Ascending aorta (tissue), 2 donors: Measurements from ENCODE around the gene CD320. TPM values are rescaled to one million over a fixed set of nuclear protein-coding genes. Genes with fewer than 3 reads are reported as not detected.
"Not testable (repeated sequence)": the region's sequence is repeated elsewhere in the genome, so short reads cannot be mapped to it uniquely, and the experiment has no call there.

Source experiments
- DNase-seq, 2 donors: peaks; one replicate each; pipeline ENCODE4 v3.0.0-alpha.2; 2019; ENCODE audit warnings: low spot score in 2 of 2
- H3K27ac ChIP-seq, 2 donors: fragments of 200-600 bp; sonication (generic); one replicate each; pipeline ENCODE4 v1.5.1; 2016 to 2017; ENCODE audit warnings: mild to moderate bottlenecking in 1 of 2
- H3K27me3 ChIP-seq: fragments of 200-600 bp; sonication (generic); one replicate; pipeline ENCODE4 v1.5.1; 2017
- H3K36me3 ChIP-seq, 2 donors: fragments of 200-600 bp; sonication (generic); one replicate each; pipeline ENCODE4 v1.5.1; 2016
- H3K4me1 ChIP-seq, 2 donors: fragments of 200-600 bp; sonication (generic); one replicate each; pipeline ENCODE4 v1.5.1; 2016 to 2017; ENCODE audit warnings: mild to moderate bottlenecking in 1 of 2
- H3K4me3 ChIP-seq, 2 donors: fragments of 200-600 bp; sonication (generic); one replicate each; pipeline ENCODE4 v1.5.1; 2016 to 2017; ENCODE audit warnings: mild to moderate bottlenecking in 1 of 2
- H3K9me3 ChIP-seq, 2 donors: fragments of 200-600 bp; sonication (generic); one replicate each; pipeline ENCODE4 v1.5.1; 2016
- intact Hi-C: fragments of 100-400 bp; cut with DNase I; formaldehyde crosslinking; loops from one replicate; pipeline ENCODE4 v1.15.1; 2023
- total RNA-seq: library from RNA; depleted of rRNA; stranded (reverse); fragments of >200 nt; gene quantifications from one replicate; pipeline ENCODE4 v1.1.0, GENCODE V29; 2016
- TF ChIP-seq, protein P1 (sequence below), 3 experiments: fragments of 200-600 bp in 2 of 3; fragments of 450-650 bp in 1 of 3; sonication (generic) in 2 of 3; IDR thresholded peaks; one replicate each; pipeline ENCODE4 v1.5.1; 2016 to 2019; ENCODE audit warnings: antibody characterized with exemption in 3 of 3, mild to moderate bottlenecking in 1 of 3, moderate library complexity in 1 of 3

Gene CD320
- total RNA-seq, 1 donor from 2014 or later = 263 TPM

DNA sequence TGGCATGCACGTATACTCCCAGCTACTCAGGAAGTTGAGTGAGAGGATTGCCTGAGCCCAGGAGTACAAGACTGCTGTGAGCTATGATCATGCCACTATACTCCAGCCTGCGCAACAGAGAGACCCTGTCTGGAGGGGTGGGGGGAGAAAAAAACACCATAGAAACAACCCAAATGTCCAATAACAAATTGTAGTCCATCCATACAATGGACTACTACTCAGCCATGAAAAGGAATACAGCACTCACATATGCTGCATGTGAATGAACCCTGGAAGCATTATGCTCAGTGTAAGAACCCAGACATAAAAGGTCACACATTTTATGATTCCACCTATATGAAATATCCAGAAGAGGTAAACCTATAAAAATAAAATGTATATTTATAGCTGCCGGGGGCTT, 42.3 kb downstream of the CD320 start:
- H3K27ac ChIP-seq = no peak overlapping the region
- intact Hi-C loops = no loop called here
- no peak for DNase-seq

DNA sequence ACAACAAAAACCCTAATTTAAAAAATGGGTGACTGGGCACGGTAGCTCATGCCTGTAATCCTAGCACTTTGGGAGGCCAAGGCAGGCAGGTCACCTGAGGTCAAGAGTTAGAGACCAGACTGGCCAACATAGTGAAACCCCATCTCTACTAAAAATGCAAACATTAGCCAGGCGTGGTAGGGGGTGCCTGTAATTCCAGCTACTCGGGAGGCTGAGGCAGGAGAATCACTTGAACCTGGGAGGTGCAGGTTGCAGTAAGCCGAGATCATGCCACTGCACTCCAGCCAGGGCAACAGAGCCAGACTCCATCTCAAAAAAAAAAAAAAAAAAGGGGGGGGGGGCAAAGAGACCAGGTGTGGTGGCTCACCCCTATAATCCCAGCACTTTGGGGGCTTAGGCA, 43.9 kb downstream of the CD320 start:
- DNase-seq, intact Hi-C loops, H3K27ac ChIP-seq, H3K36me3 ChIP-seq, H3K4me1 ChIP-seq, H3K9me3 ChIP-seq, H3K4me3 ChIP-seq, H3K27me3 ChIP-seq: not testable (repeated sequence)

More for the DNA sequence above, 42.3 kb downstream of the CD320 start:
- H3K27me3 ChIP-seq = no peaks in the 10 kb centered on the region
- peaks cover 0 to 3% of the 10 kb centered on the region in 2 donors for H3K4me1 ChIP-seq
- H3K36me3 ChIP-seq = peaks cover 0 to 9% of the 10 kb centered on the region in 2 donors
- H3K9me3 ChIP-seq = no peaks in the 10 kb centered on the region
- no peak overlapping the region for H3K4me3 ChIP-seq
- TF ChIP-seq, protein P1, sequence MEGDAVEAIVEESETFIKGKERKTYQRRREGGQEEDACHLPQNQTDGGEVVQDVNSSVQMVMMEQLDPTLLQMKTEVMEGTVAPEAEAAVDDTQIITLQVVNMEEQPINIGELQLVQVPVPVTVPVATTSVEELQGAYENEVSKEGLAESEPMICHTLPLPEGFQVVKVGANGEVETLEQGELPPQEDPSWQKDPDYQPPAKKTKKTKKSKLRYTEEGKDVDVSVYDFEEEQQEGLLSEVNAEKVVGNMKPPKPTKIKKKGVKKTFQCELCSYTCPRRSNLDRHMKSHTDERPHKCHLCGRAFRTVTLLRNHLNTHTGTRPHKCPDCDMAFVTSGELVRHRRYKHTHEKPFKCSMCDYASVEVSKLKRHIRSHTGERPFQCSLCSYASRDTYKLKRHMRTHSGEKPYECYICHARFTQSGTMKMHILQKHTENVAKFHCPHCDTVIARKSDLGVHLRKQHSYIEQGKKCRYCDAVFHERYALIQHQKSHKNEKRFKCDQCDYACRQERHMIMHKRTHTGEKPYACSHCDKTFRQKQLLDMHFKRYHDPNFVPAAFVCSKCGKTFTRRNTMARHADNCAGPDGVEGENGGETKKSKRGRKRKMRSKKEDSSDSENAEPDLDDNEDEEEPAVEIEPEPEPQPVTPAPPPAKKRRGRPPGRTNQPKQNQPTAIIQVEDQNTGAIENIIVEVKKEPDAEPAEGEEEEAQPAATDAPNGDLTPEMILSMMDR (IDR thresholded peaks at IDR 0.05) = no peak

DNA sequence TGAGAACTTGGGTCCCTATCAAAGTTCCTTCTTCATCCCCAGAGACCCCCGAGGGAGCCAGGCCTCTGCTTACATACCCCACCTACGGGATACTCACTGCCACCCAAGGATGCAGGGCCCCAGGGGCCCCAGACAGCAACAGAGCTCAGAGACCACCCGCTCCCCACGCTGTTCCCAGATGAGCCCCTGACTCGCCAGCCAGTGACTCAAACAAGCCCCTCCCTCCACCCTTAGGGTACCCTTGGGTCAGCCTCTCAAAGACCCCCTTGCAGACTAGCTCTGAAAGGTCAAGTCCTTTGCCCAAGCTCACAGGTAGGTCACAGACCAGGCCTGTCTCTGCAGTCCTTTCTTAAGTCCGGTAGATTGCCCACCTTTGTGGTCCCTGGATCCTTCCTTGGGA, 45.7 kb downstream of the CD320 start:
- peak in 1 of 2 donors; percentile 53 for DNase-seq
- Histone ChIP-seq H3K27ac (no peak overlapping the region), H3K4me3 (no peak overlapping the region), H3K27me3 (no peaks in the 10 kb centered on the region), H3K4me1 (no peaks in the 10 kb centered on the region), H3K36me3 (peaks cover under 1 to 14% of the 10 kb centered on the region in 2 donors), H3K9me3 (no peaks in the 10 kb centered on the region)
- intact Hi-C loops = no loop called here
- TF ChIP-seq, protein P1 (IDR thresholded peaks at IDR 0.05) = no peak

DNA sequence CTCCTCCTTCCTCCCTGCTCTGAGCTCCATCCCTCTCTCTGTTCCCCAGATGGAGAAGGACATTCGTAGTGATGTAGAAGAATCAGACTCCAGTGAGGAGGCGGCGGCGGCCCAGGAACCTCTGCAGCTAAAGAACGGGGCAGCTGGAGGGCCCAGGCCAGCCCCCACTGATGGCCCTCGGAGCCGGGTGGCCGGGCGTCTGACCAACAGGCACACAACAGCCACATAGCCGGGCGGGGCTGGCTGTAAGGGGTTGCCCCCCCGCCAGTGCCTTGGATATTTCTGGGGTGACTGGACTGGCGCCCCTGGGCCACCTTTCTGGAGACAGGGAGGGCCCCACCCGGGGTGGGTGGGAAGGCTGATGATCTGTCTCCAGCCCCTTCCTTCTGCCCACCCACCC, 46.3 kb downstream of the CD320 start:
- H3K4me1 ChIP-seq = no peaks in the 10 kb centered on the region
- H3K27ac ChIP-seq = no peak overlapping the region
- H3K9me3 ChIP-seq = no peaks in the 10 kb centered on the region
- no peak overlapping the region for H3K4me3 ChIP-seq
- H3K36me3 ChIP-seq = peaks cover 6 to 19% of the 10 kb centered on the region in 2 donors
- intact Hi-C loops = no loop called here
- no peaks in the 10 kb centered on the region for H3K27me3 ChIP-seq
- DNase-seq = peak in 1 of 2 donors; percentile 59
- TF ChIP-seq, protein P1 (IDR thresholded peaks at IDR 0.05) = no peak

DNA sequence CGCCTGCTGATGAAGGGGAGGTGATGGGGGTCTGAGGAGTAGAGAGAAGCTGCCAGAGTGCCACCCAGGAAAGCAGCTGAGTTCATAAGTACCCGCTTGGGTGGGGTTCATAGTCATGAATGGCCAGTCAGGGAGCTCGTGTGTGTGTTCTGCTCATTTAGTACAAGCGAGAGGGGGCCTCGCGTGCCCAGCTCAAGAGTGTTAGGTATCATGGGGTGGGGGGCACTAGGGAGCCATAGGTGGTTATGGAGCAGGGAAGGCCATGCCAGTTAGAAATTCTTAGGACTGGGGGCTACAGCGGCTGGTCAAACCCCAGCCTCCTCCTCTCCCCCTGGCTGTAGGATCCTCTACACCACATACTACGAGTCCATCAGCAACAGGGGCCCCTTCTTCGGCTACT, 46.8 kb downstream of the CD320 start:
- Histone ChIP-seq H3K27ac (no peak overlapping the region), H3K4me3 (no peak overlapping the region), H3K36me3 (peaks cover 10 to 25% of the 10 kb centered on the region in 2 donors), H3K27me3 (no peaks in the 10 kb centered on the region), H3K4me1 (no peaks in the 10 kb centered on the region), H3K9me3 (no peaks in the 10 kb centered on the region)
- intact Hi-C loops = no loop called here
- TF ChIP-seq, protein P1 (IDR thresholded peaks at IDR 0.05) = no peak
- DNase-seq = peak in 1 of 2 donors; percentile 45

DNA sequence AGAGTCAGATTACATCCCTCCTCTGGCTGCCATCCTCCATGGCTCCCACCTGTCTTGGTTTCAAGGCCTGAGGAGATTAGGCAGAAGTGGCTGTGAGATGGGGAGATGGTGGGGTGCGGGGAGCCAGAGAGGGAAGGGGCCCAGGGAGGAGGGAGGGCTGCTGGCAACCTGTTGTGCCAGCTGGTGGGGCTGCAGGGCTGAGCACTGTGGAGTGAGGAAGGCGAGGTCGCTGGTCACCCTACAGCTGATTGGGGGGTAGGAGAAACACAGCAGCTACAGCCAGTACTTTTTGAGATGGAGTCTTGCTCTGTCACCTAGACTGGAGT, 48.3 kb downstream of the CD320 start:
- no peaks in the 10 kb centered on the region for H3K9me3 ChIP-seq
- TF ChIP-seq, protein P1 (IDR thresholded peaks at IDR 0.05) = no peak

More for the DNA sequence above, 48.3 kb downstream of the CD320 start:
- H3K27me3 ChIP-seq = no peaks in the 10 kb centered on the region
- intact Hi-C loops = no loop called here
- H3K27ac ChIP-seq = no peak overlapping the region
- no peak for DNase-seq
- no peak overlapping the region for H3K4me3 ChIP-seq
- peaks cover 14 to 39% of the 10 kb centered on the region in 2 donors for H3K36me3 ChIP-seq
- H3K4me1 ChIP-seq = no peaks in the 10 kb centered on the region
